HepG2 (cell line): Measurements from ENCODE around the gene SERPINA3.

Experiments used
- MYC ChIP-seq: sonication (generic); formaldehyde crosslinking; IDR thresholded peaks from 2 replicates; pipeline ENCODE4 v1.9.0; 2021; ENCODE audit warnings: missing genetic modification reagents, borderline replicate concordance
- TF ChIP-seq, protein P1 (sequence below): sonication (generic); formaldehyde crosslinking; IDR thresholded peaks from 2 replicates; pipeline ENCODE4 v1.4.0; 2020; ENCODE audit warnings: missing genetic modification reagents
- TF ChIP-seq, protein P2 (sequence below): sonication (generic); formaldehyde crosslinking; IDR thresholded peaks from 2 replicates; pipeline ENCODE4 v1.5.0; 2020; ENCODE audit warnings: mild to moderate bottlenecking, missing genetic modification reagents, moderate library complexity

DNA sequence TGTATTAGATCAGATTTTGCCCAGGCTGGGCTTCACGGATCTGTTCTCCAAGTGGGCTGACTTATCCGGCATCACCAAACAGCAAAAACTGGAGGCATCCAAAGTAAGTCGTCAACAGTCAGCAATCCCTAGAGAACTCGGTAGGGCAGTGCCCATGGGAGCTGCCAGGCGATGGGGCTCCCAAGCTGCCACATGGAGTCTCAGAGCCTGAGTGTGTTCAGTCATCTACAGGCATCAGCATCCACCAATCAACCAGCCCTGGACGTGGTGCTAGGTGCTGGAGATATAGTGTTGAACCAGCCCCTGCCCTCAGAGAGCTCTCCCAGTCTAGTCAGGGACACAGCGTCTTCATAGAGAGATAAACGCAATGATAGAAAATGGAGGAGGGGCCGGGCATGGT is 44.0 kb upstream of the SERPINA3 start:
- no peak for TF ChIP-seq MYC (CRISPR knock-in tag)
- TF ChIP-seq, protein P1, sequence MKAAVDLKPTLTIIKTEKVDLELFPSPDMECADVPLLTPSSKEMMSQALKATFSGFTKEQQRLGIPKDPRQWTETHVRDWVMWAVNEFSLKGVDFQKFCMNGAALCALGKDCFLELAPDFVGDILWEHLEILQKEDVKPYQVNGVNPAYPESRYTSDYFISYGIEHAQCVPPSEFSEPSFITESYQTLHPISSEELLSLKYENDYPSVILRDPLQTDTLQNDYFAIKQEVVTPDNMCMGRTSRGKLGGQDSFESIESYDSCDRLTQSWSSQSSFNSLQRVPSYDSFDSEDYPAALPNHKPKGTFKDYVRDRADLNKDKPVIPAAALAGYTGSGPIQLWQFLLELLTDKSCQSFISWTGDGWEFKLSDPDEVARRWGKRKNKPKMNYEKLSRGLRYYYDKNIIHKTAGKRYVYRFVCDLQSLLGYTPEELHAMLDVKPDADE (CRISPR knock-in tag), result no peak
- TF ChIP-seq, protein P2, sequence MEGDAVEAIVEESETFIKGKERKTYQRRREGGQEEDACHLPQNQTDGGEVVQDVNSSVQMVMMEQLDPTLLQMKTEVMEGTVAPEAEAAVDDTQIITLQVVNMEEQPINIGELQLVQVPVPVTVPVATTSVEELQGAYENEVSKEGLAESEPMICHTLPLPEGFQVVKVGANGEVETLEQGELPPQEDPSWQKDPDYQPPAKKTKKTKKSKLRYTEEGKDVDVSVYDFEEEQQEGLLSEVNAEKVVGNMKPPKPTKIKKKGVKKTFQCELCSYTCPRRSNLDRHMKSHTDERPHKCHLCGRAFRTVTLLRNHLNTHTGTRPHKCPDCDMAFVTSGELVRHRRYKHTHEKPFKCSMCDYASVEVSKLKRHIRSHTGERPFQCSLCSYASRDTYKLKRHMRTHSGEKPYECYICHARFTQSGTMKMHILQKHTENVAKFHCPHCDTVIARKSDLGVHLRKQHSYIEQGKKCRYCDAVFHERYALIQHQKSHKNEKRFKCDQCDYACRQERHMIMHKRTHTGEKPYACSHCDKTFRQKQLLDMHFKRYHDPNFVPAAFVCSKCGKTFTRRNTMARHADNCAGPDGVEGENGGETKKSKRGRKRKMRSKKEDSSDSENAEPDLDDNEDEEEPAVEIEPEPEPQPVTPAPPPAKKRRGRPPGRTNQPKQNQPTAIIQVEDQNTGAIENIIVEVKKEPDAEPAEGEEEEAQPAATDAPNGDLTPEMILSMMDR (CRISPR knock-in tag), result no peak
